Measurements from ENCODE around the gene SLC25A28.

Gene SLC25A28

GRCh38 chr10:99619851-99620710, at the start of gene SLC25A28:
SLC25A28 (minus strand) TSS chr10:99620439; CDS start chr10:99620335, 104 bp downstream.
- DNase-seq, result peak; percentile 91

GRCh38 chr10:99667108-99667751, 47.0 kb upstream of the SLC25A28 start:
- no peak for DNase-seq

GRCh38 chr10:99665304-99665703, 45.1 kb upstream of the SLC25A28 start:
- no peak for DNase-seq

GRCh38 chr10:99661377-99661763, 41.1 kb upstream of the SLC25A28 start:
- DNase-seq, result no peak

- no peak for DNase-seq
Measured at GRCh38 chr10:99660662-99661376, 40.6 kb upstream of the SLC25A28 start.

- DNase-seq, result no peak
Measured at GRCh38 chr10:99659868-99660366, 39.7 kb upstream of the SLC25A28 start.

GRCh38 chr10:99659031-99659867, 39.0 kb upstream of the SLC25A28 start, which contains the start of gene ENTPD7:
ENTPD7 (plus strand) TSS chr10:99659509; CDS start chr10:99659957, 448 bp downstream.
- DNase-seq, result peak; percentile 94

- DNase-seq, result peak; percentile 82
Measured at GRCh38 chr10:99658622-99659030, 38.4 kb upstream of the SLC25A28 start.

- no peak for DNase-seq
Measured at GRCh38 chr10:99656199-99657064, 36.2 kb upstream of the SLC25A28 start.

- no peak for DNase-seq
Measured at GRCh38 chr10:99654390-99655175, 34.3 kb upstream of the SLC25A28 start.

- no peak for DNase-seq
Measured at GRCh38 chr10:99652800-99653390, 32.7 kb upstream of the SLC25A28 start.

- DNase-seq, result no peak
Measured at GRCh38 chr10:99648717-99649116, 28.5 kb upstream of the SLC25A28 start.

GRCh38 chr10:99647601-99648151, 27.4 kb upstream of the SLC25A28 start:
- DNase-seq, result no peak

- no peak for DNase-seq
Measured at GRCh38 chr10:99633832-99634231, 13.6 kb upstream of the SLC25A28 start.

GRCh38 chr10:99631496-99631895, 11.3 kb upstream of the SLC25A28 start:
- no peak for DNase-seq

GRCh38 chr10:99630991-99631390, 10.8 kb upstream of the SLC25A28 start:
- DNase-seq, result no peak

GRCh38 chr10:99630433-99630832, 10.2 kb upstream of the SLC25A28 start:
- DNase-seq, result no peak

- DNase-seq, result no peak
Measured at GRCh38 chr10:99629625-99629978, 9.4 kb upstream of the SLC25A28 start.

GRCh38 chr10:99628923-99629624, 8.8 kb upstream of the SLC25A28 start:
- DNase-seq, result no peak
